ENCODE measurements around the gene SUSD4.

DNA sequence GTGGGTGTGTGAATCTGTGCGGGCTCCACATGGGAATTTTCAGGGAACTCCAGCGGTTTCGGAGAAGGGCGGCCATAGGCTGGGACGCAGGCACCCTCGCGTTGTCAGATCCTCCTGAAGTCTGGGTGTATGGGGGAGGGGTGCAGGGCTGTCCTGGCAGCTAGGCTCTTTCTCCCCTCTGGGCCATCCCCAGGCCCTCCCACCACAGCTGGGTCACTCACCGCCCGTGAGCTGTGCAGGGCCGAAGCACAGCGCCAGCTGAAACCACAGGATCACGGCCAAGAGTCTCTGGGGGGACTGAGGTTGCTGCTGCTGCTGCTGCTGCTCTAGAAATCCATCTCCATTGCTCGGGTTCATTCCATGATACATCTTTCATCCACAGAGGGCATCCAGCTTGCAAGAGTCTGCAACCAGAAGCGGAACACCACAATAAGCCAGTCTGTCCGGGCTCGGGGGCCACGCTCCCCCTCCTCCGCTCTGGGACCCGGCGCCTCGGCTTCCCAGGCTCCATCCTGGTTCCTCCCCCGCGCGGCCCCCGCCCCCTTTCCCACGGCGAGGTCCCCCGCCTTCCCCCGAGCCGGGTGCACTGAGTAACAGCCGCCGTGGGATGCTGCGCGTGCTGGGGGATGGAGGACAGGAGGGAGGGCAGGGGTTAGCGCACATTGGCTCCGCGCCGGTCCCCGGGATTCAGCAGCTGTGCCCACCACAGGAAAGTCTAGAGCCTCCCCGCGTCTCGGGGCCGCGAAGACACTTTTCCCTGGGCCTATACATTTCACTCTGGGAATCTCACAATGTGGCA is 720 bp downstream of the SUSD4 start:
- TF ChIP-seq CTCF (IDR thresholded peaks at IDR 0.05; ENCODE audit: poor library complexity) = no peak
- TF ChIP-seq EZH2 (IDR thresholded peaks at IDR 0.05; ENCODE audit: borderline replicate concordance) = no peak
- TF ChIP-seq EZH2phosphoT487 (IDR thresholded peaks at IDR 0.05; ENCODE audit: low read depth, severe bottlenecking, unreplicated experiment) = no peak

All from hepatocyte (in vitro differentiated cells).